ENCODE measurements around the gene IRS2.

The IRS2 gene

GRCh38 chr13:109802936-109803335, 16.6 kb upstream of the IRS2 start:
- no peak for DNase-seq (ENCODE audit: low spot score)

DNA sequence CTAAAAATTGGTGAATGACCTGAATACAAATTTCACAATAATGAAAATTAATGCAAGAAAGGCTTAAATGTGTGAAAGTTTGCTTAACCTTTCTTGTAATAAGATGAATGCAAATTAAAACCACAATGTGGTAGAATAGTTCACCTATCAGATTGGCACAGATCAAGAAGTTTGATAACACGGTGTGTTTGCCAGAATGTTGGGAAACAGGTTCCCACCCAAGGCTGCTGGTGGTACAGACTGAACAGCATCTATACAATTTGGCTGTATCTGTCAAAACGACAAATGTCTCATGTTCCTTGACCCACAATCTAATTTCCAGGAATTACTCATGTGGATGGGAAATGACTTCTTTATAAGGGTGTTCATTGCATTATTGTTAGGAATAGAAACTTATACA, 8.6 kb upstream of the IRS2 start:
- DNase-seq (ENCODE audit: low spot score): no peak

DNA sequence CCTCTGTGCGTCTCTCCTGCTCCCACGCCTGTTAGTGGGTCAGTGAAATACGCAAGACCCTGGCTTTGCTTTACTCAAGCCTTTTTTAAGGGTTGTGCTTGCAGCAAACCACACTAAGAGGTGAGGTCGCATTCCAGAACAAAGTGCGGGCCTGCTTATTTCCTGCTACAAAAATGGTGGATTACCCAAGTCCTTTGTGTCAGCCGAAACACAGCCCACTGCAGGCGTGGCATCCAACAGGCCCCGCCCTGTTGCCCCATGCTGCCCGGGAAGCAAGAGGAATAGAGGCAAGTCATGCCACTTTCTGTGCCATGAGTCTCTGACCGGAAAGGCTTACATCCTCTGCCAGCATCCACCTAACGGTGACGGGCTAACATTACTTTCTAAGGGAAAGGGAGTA, 7.7 kb upstream of the IRS2 start:
- DNase-seq (ENCODE audit: low spot score): no peak

- no peak for DNase-seq (ENCODE audit: low spot score)
These were observed 6.2 kb upstream of the IRS2 start for GRCh38 chr13:109792416-109793059.

- DNase-seq (ENCODE audit: low spot score): no peak
These were observed 4.7 kb upstream of the IRS2 start for GRCh38 chr13:109790942-109791605.

DNA sequence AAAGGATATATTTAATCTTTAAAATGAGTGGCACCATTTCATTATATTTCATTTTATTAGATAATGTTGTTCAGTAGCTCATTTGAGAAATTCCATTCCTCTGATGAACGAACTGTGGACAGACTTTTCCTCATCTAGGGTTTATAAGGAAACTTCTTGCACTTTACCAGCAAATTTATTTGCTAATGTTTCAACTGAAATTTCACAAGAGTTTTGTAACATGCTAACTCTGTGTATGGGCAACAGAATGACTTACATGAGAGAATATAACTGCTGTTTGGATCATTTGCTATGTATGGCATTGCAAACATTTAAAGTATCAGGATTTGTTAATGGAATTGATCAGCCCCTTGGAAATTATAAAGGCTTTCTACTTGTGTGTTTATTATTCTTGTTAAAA, 3.7 kb upstream of the IRS2 start:
- DNase-seq (ENCODE audit: low spot score): no peak

- DNase-seq (ENCODE audit: low spot score): no peak
These were observed 2.9 kb upstream of the IRS2 start for GRCh38 chr13:109789262-109789661.

- DNase-seq (ENCODE audit: low spot score): no peak
These were observed 2.2 kb upstream of the IRS2 start for GRCh38 chr13:109788372-109789111.

DNA sequence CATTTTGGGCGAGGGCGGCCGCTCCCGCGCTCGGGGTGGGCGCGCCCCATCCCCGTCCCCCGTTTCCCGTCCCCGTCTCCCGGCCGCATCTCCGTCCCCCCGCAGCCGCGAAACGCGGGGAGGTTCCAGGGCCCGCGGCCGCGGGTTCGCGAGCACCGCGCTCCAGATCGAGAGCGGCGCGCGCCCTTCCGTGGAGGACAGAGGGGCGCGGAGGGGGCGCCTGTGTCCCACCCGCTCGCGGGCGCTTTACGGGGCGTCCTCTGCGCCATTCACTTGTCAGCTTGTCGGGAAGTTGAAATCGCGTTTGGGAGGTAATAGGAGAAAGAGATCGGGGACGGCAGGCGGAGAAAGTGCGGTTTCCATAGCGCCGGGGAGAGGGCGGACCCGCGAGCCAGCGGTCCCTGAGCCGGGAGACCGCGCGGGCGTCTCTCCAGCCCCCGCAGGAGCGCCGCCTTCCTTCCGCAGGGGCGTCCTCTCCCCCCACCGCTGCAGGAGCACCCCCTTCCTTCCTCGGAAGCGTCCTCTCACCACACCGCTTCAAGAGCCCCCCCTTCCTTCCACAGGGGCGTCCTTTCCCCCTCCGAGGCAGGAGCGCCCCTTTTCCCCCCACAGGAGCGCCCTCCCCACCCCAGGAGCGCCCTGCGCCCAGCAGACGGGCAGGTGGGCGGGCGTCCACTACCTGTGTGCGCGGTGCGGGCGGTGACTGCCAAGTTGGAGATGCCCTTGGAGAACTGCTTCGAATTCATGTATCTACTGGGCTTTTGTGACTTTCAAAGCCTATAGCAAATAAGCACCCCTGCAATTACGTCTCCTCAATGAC, 962 bp upstream of the IRS2 start:
- peak; percentile 64 for DNase-seq (ENCODE audit: low spot score)

DNA sequence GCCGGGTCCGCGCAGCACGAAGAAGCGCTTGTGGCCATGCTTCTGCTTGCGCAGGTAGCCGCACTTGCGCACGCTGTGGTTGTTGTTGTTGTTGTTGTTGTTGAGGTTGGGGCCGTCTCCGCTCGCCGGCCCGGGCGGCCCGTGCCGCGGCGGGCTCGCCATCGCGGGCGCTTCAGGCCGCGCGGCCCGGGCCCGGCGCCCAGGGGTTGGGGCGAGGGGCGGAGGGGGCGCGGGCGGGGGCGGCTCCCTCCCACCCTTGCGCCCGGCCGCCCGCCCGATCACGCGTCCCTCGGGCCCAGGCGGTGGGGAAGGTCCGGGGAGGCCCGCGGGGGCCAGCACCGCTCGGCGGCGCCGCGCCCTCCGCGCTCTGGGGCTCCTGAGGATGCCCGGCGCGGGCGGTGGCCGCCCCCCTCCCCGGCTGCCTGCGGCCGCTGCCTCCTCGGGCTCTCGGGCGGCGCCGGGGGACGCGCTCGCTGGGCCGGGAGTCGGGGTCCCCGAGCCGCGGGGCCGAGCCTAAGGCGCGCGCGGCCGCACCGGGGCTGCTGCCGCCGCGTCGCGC, 412 bp downstream of the IRS2 start:
- no peak for DNase-seq (ENCODE audit: low spot score)

GRCh38 chr13:109785141-109785891, 1.1 kb downstream of the IRS2 start:
- peak; percentile 59 for DNase-seq (ENCODE audit: low spot score)

DNA sequence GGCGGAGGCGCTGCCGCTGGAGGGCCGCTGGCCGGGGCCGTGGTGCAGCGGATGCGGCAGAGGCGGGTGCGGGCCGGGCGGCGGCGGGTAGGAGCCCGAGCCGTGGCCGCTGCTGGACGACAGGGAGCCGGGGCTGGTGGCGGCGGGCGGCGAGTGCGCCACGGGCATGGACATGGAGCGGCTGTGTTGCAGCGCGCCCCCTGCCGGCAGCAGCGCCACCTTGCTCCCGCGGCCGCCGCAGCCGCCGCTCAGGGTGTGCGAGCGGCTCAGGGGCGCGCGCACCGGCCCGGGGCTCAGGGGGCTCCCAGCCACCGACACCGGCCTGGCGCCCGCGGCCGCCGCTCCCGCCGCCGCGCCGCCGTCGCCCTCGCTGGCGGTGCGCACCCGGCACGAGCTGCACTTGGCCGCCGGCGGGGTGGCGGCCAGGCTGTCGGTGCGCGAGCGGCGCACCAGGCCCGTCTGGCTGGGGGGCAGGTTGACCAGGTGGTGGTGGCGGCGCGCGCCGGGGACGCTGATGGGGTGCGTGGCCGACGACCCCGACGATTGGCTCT, 1.7 kb downstream of the IRS2 start:
- DNase-seq (ENCODE audit: low spot score): peak; percentile 88

DNA sequence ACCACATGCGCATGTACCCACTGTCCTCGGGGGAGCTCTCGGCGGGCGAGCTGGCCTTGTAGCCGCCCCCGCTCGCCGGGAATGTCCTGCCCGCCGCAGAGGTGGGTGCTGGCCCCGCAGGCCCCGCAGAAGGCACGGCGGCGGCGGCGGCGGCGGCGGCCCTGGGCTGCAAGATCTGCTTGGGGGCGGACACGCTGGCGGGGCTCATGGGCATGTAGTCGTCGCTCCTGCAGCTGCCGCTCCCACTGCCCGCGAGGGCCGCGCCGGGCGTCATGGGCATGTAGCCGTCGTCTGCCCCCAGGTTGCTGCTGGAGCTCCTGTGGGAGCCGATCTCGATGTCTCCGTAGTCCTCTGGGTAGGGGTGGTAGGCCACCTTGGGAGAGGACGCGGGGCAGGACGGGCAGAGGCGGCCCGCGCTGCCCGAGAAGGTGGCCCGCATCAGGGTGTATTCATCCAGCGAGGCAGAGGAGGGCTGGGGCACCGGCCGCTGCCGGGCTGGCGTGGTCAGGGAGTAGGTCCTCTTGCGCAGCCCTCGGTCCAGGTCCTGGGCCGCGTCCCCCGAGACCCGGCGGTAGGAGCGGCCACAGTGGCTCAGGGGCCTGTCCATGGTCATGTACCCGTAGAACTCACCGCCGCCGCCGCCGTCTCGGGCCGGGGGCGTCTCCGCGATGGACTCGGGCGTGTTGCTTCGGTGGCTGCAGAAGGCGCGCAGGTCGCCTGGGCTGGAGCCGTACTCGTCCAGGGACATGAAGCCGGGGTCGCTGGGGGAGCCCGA, 2.4 kb downstream of the IRS2 start:
- no peak for DNase-seq (ENCODE audit: low spot score)

DNA sequence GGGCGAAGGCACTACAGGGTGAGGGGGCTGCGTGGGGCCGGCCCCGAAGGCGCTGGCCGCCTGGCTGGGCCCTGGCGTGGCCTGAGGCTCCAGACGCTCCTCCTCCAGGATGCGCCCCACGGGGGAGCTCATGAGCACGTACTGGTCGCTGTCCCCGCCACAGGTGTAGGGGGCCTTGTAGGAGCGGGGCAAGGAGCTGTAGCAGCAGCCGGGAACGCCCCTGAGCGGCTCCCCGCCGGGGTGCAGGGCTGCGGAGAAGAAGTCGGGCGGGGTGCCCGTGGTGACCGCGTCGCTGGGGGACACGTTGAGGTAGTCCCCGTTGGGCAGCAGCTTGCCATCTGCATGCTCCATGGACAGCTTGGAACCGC, 3.0 kb downstream of the IRS2 start:
- DNase-seq (ENCODE audit: low spot score): no peak

DNA sequence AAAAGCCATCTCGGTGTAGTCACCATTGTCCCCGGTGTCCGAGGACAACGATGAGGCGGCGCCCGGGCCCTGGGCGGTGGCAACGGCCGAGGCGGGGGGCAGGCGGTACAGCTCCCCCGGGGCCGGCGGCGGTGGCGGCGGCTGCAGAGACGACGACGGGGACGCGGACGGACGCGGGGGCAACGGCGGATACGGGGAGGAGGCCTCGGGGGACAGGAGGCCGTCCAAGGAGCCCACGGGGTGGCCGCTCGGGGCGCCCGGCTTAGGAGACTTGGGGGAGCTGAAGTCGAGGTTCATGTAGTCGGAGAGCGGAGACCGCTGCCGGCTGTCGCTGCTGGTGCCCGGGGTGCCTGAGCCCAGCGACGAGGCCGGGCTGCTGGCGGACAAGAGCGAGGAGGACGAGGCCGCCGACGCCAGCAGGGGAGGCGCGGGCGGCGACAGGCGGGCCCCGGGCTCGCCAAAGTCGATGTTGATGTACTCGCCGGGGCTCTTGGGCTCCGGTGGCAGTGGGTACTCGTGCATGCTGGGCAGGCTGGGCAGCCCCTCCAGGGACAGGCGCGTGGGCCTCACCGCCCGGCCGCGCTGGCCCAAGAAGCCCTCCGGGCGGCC, 3.5 kb downstream of the IRS2 start:
- DNase-seq (ENCODE audit: low spot score): no peak

DNA sequence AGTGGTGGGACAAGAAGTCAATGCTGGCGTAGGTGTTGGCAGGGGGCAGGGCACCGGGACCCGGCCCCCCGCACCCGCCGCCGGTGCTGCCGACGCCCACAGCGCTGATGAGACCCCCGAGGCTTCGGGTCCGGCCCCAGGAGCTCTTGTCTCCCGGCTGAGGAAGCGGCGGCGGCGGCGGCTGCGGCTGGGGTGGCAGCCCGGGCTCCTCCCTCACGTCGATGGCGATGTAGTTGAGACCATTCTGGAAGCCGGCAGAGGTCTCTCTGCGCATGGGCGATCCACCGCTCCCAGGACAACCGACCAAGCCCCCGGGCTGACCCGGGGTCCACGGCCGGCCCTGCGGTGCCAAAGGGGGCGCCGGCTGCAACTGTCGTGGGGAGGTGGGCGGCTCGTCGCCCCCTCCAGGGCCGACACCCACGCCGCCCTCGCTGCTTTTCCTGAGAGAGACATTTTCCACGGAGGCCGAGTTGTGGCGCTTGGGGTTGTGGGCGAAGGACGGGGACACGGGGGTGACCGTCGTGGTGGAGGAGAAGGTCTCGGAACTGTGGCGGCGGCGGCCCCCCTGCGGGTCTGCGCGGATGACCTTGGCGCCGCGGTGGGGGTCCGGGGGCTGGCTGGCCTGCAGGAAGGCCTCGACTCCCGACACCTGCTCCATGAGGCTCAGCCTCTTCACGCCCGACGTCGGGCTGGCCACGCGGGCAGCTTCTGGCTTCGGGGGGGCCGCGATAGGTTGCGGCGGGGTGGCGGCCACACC, 4.1 kb downstream of the IRS2 start:
- no peak for DNase-seq (ENCODE audit: low spot score)

- DNase-seq (ENCODE audit: low spot score): no peak
These were observed 4.9 kb downstream of the IRS2 start for GRCh38 chr13:109781384-109782065.

DNA sequence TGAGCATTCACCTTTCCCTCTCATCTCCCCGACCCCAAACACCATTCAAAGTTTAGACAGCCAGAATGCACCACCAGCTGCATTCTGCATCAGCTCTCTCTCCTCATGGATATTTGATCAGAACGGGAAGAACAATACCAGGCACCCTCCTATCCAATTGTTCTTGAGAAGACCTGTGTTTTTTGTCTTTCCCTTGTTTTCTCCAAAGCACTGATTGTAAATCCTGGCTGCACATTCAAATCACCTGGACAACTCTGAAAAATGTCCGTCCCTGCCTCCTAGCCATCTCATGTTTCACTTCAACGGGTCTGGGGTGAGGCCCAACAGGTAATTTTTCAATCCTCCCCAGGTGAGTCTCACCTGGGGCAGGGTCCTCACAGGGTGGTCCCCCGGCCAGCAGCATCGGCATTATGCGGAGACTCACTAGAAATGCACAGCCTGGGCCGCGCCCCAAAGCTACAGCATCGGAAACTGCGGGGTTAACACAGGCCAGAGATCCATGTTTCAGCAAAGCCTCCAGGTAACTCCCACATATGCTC, 5.5 kb downstream of the IRS2 start:
- no peak for DNase-seq (ENCODE audit: low spot score)

Data from D341Med (cell line).